Left lung (tissue), 10 donors: ENCODE measurements around the gene HRAS. TPM values are rescaled to one million over a fixed set of nuclear protein-coding genes. Genes with fewer than 3 reads are reported as not detected.
A peak's percentile ranks its signal among the peaks of the same experiment; 100 is the strongest.

Experiments
- ATAC-seq: fragments of 200-7000 bp; cut with Tn5 transposase; one replicate; pipeline ENCODE4 v1.9.1; 2020; ENCODE audit warnings: moderate library complexity
- DNase-seq, 4 donors: peaks; one replicate each; pipeline ENCODE4 v3.0.0-alpha.2; 2013 to 2020
- H3K27ac ChIP-seq, 2 donors: fragments of 200-600 bp; sonication (generic) in 1 of 2; one replicate each; pipeline versions ENCODE4 v1.5.0 to v1.8.0; 2020 to 2021
- H3K27me3 ChIP-seq, 2 donors: fragments of 200-600 bp; sonication (generic) in 1 of 2; one replicate each; pipeline versions ENCODE4 v1.5.0 to v1.8.0; 2020 to 2021
- H3K36me3 ChIP-seq, 2 donors: fragments of 200-600 bp; sonication (generic) in 1 of 2; one replicate each; pipeline versions ENCODE4 v1.5.0 to v1.8.0; 2020 to 2021
- H3K4me1 ChIP-seq, 2 donors: fragments of 200-600 bp; one replicate each; pipeline ENCODE4 v1.8.0; 2021
- H3K4me3 ChIP-seq, 2 donors: fragments of 200-600 bp; sonication (generic) in 1 of 2; one replicate each; pipeline versions ENCODE4 v1.5.0 to v1.8.0; 2020 to 2021; ENCODE audit warnings: mild to moderate bottlenecking in 1 of 2
- H3K9me3 ChIP-seq, 2 donors: fragments of 200-600 bp; sonication (generic) in 1 of 2; one replicate each; pipeline versions ENCODE4 v1.5.0 to v1.8.0; 2020 to 2021
- CTCF ChIP-seq, 2 donors: fragments of 200-600 bp; sonication (generic) in 1 of 2; IDR thresholded peaks; one replicate each; pipeline versions ENCODE4 v1.5.0 to v1.8.0; 2021; ENCODE audit warnings: antibody characterized with exemption in 2 of 2
- intact Hi-C, 2 donors: fragments of 100-400 bp; cut with DNase I; formaldehyde crosslinking; loops; one replicate each; pipeline versions ENCODE4 v1.11.2 to v1.14.2; 2022
- polyA plus RNA-seq, 6 donors: library from polyadenylated mRNA; unstranded; fragments of 120-200 nt; gene quantifications; one replicate each; pipeline ENCODE4 v1.2.1, GENCODE V29; 2013; ENCODE audit not compliant: insufficient read length in 6 of 6
- total RNA-seq, 2 donors: library from RNA; stranded (reverse); fragmentation: NEBNext Ultra II Directional; extraction: Animal tissue kit (Norgen Biotek cat#: 25700); gene quantifications; one replicate each; pipeline ENCODE4 v1.2.1, GENCODE V29; 2021
- donor health status: DM: no; HTN: yes; CAD: no.
- donor health status: DM: no; HTN: no; CAD: no.

The HRAS gene
- total and polyA plus RNA-seq, 8 donors = 32.4 to 52.4 (median 37.9) TPM

- H3K36me3 ChIP-seq = no peaks in the 10 kb centered on the region
- no peak for TF ChIP-seq CTCF (IDR thresholded peaks at IDR 0.05)
- intact Hi-C loops = no loop called here
- DNase-seq (no peak), ATAC-seq (no peak)
- H3K9me3 ChIP-seq = no peaks in the 10 kb centered on the region
- no peak overlapping the region for H3K4me3 ChIP-seq
- peaks cover 4 to 41% of the 10 kb centered on the region in 2 donors for H3K27me3 ChIP-seq
- no peak overlapping the region for H3K27ac ChIP-seq
- H3K4me1 ChIP-seq = peaks cover 13 to 45% of the 10 kb centered on the region in 2 donors
Measured at GRCh38 chr11:571802-572185, 36.4 kb upstream of the HRAS start.

- H3K36me3 ChIP-seq = no peaks in the 10 kb centered on the region
- no peaks in the 10 kb centered on the region for H3K9me3 ChIP-seq
- TF ChIP-seq CTCF (IDR thresholded peaks at IDR 0.05) = no peak
- intact Hi-C loops = no loop called here
- H3K27me3 ChIP-seq = peaks cover 0 to 27% of the 10 kb centered on the region in 2 donors
- peak overlapping the region; percentile 67 to 83 for H3K27ac ChIP-seq
- no peak for ATAC-seq
- DNase-seq = no peak
- H3K4me1 ChIP-seq = peaks cover 6 to 31% of the 10 kb centered on the region in 2 donors
- peak overlapping the region; percentile 48 to 53 for H3K4me3 ChIP-seq
Measured at GRCh38 chr11:569158-569885, 33.9 kb upstream of the HRAS start.

DNA sequence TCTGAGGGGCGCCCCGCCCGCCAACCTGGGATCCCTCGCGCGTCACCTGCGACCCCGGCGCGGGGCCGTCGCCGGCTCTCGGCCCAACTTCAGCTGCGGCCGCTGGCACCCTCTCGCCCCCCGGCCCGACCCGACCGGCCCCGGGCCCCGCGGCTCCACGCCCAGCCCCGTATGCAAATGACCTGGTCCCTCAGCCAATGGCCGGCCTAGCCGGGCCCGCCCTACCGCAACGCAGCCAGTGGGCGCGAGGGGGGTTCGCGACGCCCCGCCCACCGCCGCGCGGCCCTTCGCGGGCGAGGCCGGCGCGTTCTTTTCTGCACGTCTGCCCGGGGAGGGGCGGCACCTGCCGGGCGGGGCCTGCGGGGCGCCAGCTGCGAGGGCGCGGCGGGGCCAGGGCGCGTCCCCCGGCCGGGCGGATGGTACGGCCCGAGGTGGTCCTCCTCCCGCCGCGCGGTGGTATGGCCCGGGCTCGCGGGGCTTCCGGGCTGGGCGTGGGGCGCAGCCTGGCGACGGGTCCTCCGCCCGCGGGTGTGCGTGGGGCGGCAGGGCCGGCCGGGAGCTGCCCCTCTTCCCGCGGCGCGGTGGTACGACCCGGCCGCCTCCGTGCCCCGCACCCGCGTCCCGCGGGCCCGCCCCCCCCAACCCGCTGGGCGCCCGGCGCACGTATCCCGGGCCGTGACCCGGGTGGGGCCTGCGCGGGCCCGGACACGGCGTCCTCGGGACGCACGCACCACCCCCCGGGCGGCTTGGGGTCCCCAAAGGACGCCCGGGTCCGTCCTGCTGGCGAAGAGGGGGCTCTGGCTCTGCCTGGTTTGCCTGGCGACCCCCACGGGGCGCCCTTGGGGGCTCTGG, 33.2 kb upstream of the HRAS start:
- Histone ChIP-seq H3K36me3 (peaks cover 0 to 2% of the 10 kb centered on the region in 2 donors), H3K9me3 (no peaks in the 10 kb centered on the region), H3K27ac (peak overlapping the region; percentile 67 to 83), H3K4me3 (peak overlapping the region; percentile 48 to 53), H3K27me3 (peaks cover 0 to 24% of the 10 kb centered on the region in 2 donors), H3K4me1 (peaks cover 6 to 29% of the 10 kb centered on the region in 2 donors)
- DNase-seq (peak; percentile 88 to 96 (median 94)), ATAC-seq (peak; percentile 88)
- no peak for TF ChIP-seq CTCF (IDR thresholded peaks at IDR 0.05)
- intact Hi-C loops = no loop called here

- DNase-seq = peak in 1 of 4 donors; percentile 82
- no peaks in the 10 kb centered on the region for H3K9me3 ChIP-seq
- H3K36me3 ChIP-seq = peaks cover 0 to 9% of the 10 kb centered on the region in 2 donors
- intact Hi-C loops = no loop called here
- ATAC-seq = peak; percentile 2
- peaks cover 0 to 19% of the 10 kb centered on the region in 2 donors for H3K27me3 ChIP-seq
- H3K4me3 ChIP-seq = peak overlapping the region; percentile 48 to 53
- peaks cover 6 to 23% of the 10 kb centered on the region in 2 donors for H3K4me1 ChIP-seq
- peak overlapping the region; percentile 62 to 83 for H3K27ac ChIP-seq
- TF ChIP-seq CTCF (IDR thresholded peaks at IDR 0.05) = no peak
Measured at GRCh38 chr11:567629-568292, 32.4 kb upstream of the HRAS start.
